Kidney (tissue), 14 donors: ENCODE results near the gene TERB1. TPM values are rescaled to one million over a fixed set of nuclear protein-coding genes. Genes with fewer than 3 reads are reported as not detected.

ENCODE experiments used
- DNase-seq, 5 donors: peaks; one replicate each; pipeline ENCODE4 v3.0.0-alpha.2; 2013 to 2020
- FAIRE-seq: peaks from 2 replicates; lab custom pipeline; 2012; peaks lifted over from hg19 to GRCh38; lab: Jason Lieb, UNC
- H3K27ac ChIP-seq, 2 donors: one replicate each; pipeline ENCODE4 v1.7.0; 2013; ENCODE audit warnings: low read depth in 2 of 2, low read length in 2 of 2, inconsistent platforms in 1 of 2
- H3K27me3 ChIP-seq: one replicate; pipeline ENCODE4 v1.7.1; 2013; ENCODE audit warnings: low read length, inconsistent platforms; ENCODE audit not compliant: control insufficient read depth, insufficient read depth
- H3K36me3 ChIP-seq, 3 donors: one replicate each; pipeline versions ENCODE4 v1.7.0 to v1.7.1; 2013; ENCODE audit warnings: low read length in 3 of 3, control low read depth in 1 of 3, inconsistent platforms in 1 of 3; ENCODE audit not compliant: insufficient read depth in 3 of 3, control insufficient read depth in 2 of 3
- H3K4me1 ChIP-seq, 3 donors: one replicate each; pipeline versions ENCODE4 v1.7.0 to v1.7.1; 2013; ENCODE audit warnings: low read length in 3 of 3, inconsistent platforms in 1 of 3, low read depth in 1 of 3; ENCODE audit not compliant: control insufficient read depth in 2 of 3, insufficient read depth in 2 of 3
- H3K4me3 ChIP-seq, 3 donors: one replicate each; pipeline versions ENCODE4 v1.7.0 to v1.8.1; 2013; ENCODE audit warnings: low read length in 3 of 3, control low read depth in 1 of 3, inconsistent platforms in 1 of 3
- H3K9ac ChIP-seq, 3 donors: one replicate each; pipeline versions ENCODE4 v1.7.0 to v1.7.1; 2013; ENCODE audit warnings: low read length in 3 of 3, control low read depth in 1 of 3, inconsistent platforms in 1 of 3
- H3K9me3 ChIP-seq, 3 donors: one replicate each; pipeline versions ENCODE4 v1.7.0 to v1.7.1; 2013; ENCODE audit warnings: low read length in 3 of 3, control low read depth in 1 of 3, inconsistent platforms in 1 of 3; ENCODE audit not compliant: control insufficient read depth in 2 of 3, insufficient read depth in 1 of 3
- intact Hi-C: fragments of 100-400 bp; cut with DNase I; formaldehyde crosslinking; loops from one replicate; pipeline ENCODE4 v1.11.1; 2022
- polyA plus RNA-seq: library from polyadenylated mRNA; stranded (reverse); fragments of 350-450 nt; fragmentation: Illumina TruSeq; extraction: RNeasy Lipid Tissue Mini Kit (QIAGEN cat#74804); gene quantifications from one replicate; pipeline ENCODE4 v1.2.3, GENCODE V29; 2014; ENCODE audit warnings: low read depth, low replicate concordance; ENCODE audit not compliant: insufficient read depth
- total RNA-seq: library from RNA; stranded (reverse); fragmentation: NEBNext Ultra II Directional; extraction: Animal tissue kit (Norgen Biotek cat#: 25700); gene quantifications from one replicate; pipeline ENCODE4 v1.2.1, GENCODE V29; 2021
- TF ChIP-seq, protein P1 (sequence below): IDR thresholded peaks from 3 replicates; pipeline ENCODE4 v1.5.1; 2012; ENCODE audit warnings: mild to moderate bottlenecking, moderate library complexity, borderline replicate concordance; ENCODE audit not compliant: insufficient read depth; ENCODE audit errors: extremely low read depth
- donor health status: control.
- donor health status: control.
- donor health status: control.
- donor health status: control.
- donor health status: control.
- donor health status: DM: yes; HTN: yes; CAD: no.
- donor health status: Normal renal cell carcinoma (clear cell type).

TERB1 gene
- total and polyA plus RNA-seq, 2 donors from 2014 or later: 0.19 TPM; not detected in 1

DNA sequence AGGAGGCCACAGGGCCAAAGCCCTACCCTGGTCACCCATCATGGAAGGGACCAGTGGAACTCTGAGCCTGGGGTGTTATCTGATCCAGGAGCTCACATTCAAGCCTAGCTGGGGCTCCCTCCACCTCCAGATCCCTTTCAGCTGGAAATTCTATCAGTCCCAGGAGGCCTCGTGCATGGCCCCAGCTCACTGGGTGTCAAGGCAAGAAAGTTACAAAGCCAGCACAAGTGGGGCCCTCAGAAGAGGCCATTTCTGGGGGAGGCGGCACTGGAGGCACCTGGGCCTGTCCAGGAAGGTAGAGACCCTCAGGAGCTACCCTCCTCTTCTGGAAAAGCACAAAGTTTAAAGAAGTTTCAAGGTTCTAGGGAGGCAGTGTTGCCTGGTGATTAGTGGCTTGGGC, 47.6 kb upstream of the TERB1 start:
- FAIRE-seq: no peak

DNA sequence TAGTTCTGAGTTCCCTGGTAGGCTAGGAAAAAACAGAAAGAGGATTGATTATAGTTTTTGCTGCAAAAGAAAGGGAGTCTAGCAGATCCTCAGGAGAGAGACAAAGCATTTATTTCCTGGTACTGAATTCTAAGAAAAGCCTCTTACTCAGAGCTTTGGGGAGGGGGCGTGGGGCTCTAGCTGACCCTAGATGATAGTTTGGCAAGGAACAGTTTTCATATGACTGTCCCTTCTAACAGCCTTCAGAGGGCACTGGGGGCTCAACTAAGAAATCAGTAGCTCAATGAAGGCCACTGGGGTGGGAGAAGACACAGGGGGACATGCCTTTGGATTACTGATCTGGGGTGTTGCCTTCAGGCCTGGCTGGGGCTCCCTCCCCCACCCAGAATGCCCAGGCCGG, 46.8 kb upstream of the TERB1 start:
- H3K27me3 ChIP-seq: peaks cover 5% of the 10 kb centered on the region
- H3K9ac ChIP-seq: no peak overlapping the region
- DNase-seq: no peak
- H3K4me1 ChIP-seq: peaks cover 0 to 6% (median 0%) of the 10 kb centered on the region in 3 donors
- intact Hi-C loops: no loop called here
- no peak overlapping the region for H3K27ac ChIP-seq
- no peaks in the 10 kb centered on the region for H3K9me3 ChIP-seq
- FAIRE-seq: no peak
- TF ChIP-seq, protein P1, sequence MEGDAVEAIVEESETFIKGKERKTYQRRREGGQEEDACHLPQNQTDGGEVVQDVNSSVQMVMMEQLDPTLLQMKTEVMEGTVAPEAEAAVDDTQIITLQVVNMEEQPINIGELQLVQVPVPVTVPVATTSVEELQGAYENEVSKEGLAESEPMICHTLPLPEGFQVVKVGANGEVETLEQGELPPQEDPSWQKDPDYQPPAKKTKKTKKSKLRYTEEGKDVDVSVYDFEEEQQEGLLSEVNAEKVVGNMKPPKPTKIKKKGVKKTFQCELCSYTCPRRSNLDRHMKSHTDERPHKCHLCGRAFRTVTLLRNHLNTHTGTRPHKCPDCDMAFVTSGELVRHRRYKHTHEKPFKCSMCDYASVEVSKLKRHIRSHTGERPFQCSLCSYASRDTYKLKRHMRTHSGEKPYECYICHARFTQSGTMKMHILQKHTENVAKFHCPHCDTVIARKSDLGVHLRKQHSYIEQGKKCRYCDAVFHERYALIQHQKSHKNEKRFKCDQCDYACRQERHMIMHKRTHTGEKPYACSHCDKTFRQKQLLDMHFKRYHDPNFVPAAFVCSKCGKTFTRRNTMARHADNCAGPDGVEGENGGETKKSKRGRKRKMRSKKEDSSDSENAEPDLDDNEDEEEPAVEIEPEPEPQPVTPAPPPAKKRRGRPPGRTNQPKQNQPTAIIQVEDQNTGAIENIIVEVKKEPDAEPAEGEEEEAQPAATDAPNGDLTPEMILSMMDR: no peak
- H3K36me3 ChIP-seq: no peaks in the 10 kb centered on the region
- no peak overlapping the region for H3K4me3 ChIP-seq

More for the DNA sequence above, 47.6 kb upstream of the TERB1 start:
- Histone ChIP-seq H3K4me1 (peaks cover 0 to 6% (median 0%) of the 10 kb centered on the region in 3 donors), H3K36me3 (no peaks in the 10 kb centered on the region), H3K27me3 (peaks cover 5% of the 10 kb centered on the region), H3K9me3 (no peaks in the 10 kb centered on the region), H3K9ac (no peak overlapping the region), H3K27ac (no peak overlapping the region), H3K4me3 (no peak overlapping the region)
- TF ChIP-seq, protein P1: no peak
- no peak for DNase-seq
- intact Hi-C loops: no loop called here

DNA sequence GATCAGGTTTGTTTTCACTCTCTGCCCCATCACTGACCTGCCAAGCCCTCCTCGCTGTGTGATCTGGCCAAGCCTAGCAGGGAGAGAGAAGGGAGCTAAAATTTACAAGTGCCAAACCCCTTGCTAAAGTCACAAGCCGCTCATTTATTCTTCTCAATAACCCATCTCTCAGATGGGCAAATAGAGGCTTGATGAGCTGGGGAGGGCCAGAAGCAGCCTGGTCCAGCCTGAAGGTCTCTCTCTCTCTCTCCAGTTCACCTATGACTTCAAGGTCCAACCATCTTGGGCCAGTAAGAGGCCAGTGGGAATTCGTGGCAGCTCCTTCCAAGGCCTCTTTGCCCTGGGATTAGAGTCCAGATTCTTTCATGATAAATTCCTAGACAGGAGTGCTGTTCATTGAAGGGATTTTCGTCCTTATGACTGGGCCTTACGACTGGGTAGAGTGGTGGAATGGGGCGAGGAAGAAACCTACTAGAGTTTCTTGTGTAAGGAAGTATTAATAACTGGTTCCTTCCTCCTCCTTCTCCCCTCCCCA, 46.2 kb upstream of the TERB1 start:
- no peak for FAIRE-seq
- Histone ChIP-seq H3K27me3 (peaks cover 5% of the 10 kb centered on the region), H3K9ac (no peak overlapping the region), H3K27ac (no peak overlapping the region), H3K4me3 (no peak overlapping the region), H3K4me1 (peaks cover 0 to 6% (median 0%) of the 10 kb centered on the region in 3 donors), H3K9me3 (no peaks in the 10 kb centered on the region), H3K36me3 (no peaks in the 10 kb centered on the region)
- TF ChIP-seq, protein P1: no peak
- intact Hi-C loops: no loop called here
- peak in 1 of 5 donors; percentile 7 for DNase-seq

DNA sequence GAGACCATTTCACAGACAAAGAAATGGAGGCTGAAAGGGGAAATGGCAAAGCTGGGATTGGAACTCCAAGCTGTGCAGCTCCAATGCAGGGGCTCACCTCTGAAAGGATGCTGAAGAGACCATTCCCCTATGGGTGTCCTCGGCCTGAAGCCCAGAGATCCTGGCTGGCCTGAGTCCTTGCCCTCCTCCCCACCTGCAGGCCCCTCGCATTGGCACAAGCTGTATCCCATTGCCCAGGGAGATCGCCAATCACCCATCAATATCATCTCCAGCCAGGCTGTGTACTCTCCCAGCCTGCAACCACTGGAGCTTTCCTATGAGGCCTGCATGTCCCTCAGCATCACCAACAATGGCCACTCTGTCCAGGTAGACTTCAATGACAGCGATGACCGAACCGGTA, 45.4 kb upstream of the TERB1 start:
- H3K36me3 ChIP-seq: no peaks in the 10 kb centered on the region
- H3K4me1 ChIP-seq: peaks cover 0 to 6% (median 0%) of the 10 kb centered on the region in 3 donors
- DNase-seq (peak in 1 of 5 donors; percentile 20), FAIRE-seq (no peak)
- TF ChIP-seq, protein P1: no peak
- no peaks in the 10 kb centered on the region for H3K9me3 ChIP-seq
- no peak overlapping the region for H3K27ac ChIP-seq
- H3K9ac ChIP-seq: no peak overlapping the region
- intact Hi-C loops: no loop called here
- no peak overlapping the region for H3K4me3 ChIP-seq
- peaks cover 5% of the 10 kb centered on the region for H3K27me3 ChIP-seq
